Stimulated activated CD8-positive, alpha-beta memory T cell treated with anti-CD3 and anti-CD28 coated beads, Interleukin-15, amount 100 ng/mL, for 1 hour (primary cell): ENCODE measurements around the gene MAB21L4.

Source experiments
- DNase-seq: peaks from one replicate; pipeline ENCODE4 v3.0.0-alpha.2; 2020; ENCODE audit warnings: low read depth

The MAB21L4 gene

DNA sequence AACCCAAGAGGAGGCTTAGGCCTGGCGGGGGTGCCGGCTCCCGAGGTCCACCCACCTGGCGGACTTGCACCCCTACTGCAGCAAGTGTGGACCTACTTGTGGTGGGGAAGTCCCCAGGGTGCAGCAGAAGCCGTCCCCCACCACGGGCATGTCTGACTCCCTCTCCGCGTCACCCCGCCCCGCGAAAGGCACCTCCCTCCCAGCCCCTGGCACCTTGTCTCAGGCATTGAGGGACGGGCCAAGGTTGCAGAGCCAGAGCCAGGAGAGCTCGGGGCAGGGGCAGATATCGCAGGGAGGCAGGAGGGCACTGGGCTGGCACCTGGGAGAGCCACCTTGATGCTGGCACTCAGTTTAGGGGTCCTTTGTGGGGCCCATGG lies 29.2 kb upstream of the MAB21L4 start:
- DNase-seq, result no peak

DNA sequence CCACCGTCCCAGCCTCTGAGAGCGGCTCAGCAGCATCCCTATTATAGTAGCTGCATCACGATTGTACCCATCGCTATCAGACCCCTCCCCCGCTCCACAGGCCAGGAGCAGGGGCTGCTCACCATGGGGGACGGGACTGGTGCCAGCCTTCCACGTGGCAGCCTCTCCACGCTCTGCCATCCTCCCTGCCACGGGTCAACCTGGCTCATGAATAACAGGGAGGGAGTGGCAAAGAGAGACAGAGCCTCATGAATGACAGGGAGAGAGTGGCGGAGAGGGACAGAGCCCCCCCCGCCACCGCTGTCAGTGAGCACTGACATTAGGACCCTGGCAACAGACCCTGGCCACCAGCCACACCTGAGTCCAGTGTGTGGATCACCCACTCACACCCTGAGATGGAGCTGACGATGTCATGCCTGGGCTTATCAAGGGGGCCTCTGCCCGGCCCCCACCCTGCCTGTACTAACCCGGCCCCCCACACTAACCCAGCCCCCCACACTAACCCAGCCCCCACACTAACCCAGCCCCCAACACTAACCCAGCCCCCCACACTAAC lies 27.1 kb upstream of the MAB21L4 start:
- no peak for DNase-seq

DNA sequence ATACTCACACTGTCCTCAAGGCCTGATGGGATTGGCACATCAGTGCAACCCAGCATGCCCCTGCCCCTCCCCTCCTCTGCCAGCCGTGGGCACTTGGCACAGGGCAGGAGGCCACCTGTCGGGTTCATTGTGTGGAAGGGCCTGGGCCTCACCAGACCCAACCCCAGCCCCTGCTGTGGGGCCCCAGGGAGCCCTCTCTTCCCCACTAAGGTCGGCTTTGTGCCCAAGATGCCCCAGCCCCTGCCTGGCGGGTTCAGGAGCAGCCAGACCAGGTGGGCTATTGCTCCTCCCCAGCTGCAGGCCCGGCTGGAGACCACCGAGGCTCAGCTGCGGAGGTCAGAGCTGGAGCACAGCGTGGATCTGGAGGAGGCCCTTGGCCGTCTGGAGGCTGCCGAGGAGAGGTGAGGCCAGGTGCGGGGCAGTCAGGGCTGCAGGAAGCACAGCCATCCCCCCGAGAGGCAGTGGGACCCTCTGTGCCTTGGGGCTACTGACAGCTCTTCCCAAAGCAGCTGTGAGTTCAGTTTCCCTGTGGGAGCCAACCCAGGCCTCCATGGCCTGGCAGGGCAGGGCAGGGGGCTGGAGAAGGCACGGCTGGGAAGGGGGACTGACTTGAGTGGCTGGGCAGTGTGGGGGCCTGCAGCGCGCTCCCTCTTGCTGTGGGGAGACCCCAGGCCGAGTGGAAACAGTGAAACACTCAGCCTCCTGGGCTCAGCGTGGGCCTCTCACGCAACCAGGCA lies 26.5 kb upstream of the MAB21L4 start:
- no peak for DNase-seq

GRCh38 chr2:240921995-240922244 lies 26.0 kb upstream of the MAB21L4 start:
- no peak for DNase-seq

DNA sequence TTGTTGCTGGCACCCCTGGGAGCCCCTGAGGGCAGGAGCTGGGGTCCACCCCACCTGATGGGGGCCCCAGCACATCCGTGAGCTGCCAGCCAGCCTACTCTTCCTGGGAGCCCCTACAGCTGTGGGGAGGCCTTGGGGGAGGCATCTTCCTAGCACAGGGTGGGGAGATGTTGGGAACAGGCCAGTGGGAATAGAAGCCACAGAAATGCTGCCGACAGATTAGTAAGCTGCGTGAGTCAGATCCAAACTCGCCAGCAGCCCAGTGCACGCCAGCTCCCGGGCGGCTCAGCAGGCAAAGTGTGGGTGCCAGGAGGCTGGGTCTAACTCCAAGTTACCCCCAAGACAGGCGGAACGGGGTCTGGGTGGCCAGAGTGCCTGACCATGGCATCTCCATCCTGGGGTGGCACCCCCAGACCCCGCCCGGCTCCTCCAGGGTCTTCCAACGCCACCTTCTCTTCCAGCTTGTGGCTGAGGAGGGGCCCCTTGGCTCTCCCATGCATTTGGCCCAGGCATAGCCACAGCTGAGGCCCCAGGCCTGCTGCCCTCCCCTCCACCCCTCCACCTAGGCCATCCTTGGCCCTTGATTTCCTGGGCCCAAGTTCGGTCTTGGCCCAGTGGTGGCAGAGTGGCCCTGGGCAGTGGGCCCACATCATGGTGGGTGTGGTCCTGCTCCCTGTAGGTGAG lies 25.5 kb upstream of the MAB21L4 start:
- DNase-seq, result no peak

GRCh38 chr2:240920783-240921231 lies 24.9 kb upstream of the MAB21L4 start:
- DNase-seq, result no peak

GRCh38 chr2:240919786-240920782 lies 24.1 kb upstream of the MAB21L4 start:
- no peak for DNase-seq

GRCh38 chr2:240919161-240919781 lies 23.3 kb upstream of the MAB21L4 start:
- no peak for DNase-seq

GRCh38 chr2:240918258-240919091 lies 22.5 kb upstream of the MAB21L4 start:
- no peak for DNase-seq

DNA sequence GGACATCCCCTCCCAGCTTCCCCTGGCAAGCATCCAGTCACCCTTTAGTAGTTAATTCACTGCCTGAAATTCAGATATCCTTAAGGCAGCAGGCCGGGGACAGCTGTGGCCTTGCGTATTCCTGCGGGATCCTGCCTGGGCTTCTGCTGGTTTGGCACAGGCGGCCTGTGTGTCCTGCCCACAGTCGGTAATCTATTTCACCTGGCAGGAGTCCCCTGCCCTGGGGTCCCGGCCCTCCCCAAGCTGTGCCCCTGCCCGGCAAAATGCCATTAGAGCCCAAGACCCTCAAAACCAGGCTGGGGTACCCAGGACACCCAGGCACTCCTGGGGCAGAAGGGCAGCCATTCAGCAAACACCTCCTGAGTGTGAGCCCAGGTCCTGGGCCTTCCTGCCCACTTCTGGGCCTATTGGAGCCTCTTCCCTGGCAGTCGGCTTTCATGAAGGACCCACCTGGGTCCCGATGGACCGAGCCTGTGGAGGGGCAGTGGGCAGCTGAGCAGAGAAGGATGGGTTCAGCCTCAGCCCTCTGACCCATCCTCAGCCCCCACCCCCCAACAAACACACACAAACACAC lies 21.8 kb upstream of the MAB21L4 start:
- no peak for DNase-seq

DNA sequence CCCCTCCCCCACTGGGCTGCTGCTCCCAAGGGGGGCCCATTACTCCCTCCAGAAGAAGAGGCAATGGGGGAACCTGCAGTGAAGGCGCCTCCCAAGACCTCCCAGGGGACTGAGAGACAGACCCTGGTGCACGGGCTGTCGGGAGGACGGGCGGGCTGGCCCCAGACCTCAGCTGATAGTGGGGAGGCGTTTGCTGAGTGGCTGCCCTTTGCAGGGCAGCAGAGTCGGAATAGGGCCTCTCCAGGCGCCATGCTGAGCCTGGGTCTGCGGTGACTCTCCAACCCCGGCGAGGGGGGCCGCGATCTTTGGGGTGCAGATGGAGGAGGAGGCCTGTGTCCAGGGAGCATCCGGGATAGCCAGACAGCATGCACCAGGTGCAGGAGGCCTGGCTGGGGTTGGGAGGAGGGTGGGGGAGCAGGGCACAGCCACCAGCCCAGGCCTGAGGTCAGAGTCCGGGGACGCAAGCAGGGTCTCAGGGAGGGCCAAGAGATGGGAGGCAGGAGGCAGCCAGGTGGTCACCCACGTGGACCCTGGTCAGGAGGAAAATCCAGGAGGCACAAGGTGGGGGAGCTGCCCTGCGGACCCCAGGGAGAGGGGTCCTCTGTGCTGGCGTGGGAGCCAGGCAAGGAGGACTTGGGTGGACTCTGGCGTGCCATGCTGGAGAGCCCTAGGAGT lies 21.2 kb upstream of the MAB21L4 start:
- no peak for DNase-seq

DNA sequence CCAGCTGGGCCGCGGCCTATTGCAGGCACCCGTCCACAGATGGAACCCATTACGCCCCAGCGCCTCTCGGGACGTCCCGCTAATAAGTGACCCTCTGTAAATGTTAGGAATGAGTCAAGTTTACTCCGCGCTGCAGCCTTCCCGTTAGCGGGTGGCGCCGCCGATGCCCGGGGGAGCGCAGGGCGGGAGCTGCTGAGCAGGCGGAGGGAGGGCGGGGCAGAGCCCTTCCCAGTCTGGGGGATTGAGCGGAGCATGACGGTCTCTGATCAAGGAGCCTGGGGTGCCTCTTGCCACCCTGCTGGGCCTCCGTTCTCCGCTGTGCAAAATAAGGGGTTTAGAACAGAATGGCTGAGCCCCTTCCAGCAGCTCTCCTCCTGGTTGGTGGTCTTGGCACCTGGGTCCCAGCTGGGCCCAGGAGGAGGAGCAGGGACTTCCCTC lies 20.6 kb upstream of the MAB21L4 start:
- DNase-seq, result no peak

- DNase-seq, result no peak
These were observed 19.8 kb upstream of the MAB21L4 start for GRCh38 chr2:240915526-240916341.

DNA sequence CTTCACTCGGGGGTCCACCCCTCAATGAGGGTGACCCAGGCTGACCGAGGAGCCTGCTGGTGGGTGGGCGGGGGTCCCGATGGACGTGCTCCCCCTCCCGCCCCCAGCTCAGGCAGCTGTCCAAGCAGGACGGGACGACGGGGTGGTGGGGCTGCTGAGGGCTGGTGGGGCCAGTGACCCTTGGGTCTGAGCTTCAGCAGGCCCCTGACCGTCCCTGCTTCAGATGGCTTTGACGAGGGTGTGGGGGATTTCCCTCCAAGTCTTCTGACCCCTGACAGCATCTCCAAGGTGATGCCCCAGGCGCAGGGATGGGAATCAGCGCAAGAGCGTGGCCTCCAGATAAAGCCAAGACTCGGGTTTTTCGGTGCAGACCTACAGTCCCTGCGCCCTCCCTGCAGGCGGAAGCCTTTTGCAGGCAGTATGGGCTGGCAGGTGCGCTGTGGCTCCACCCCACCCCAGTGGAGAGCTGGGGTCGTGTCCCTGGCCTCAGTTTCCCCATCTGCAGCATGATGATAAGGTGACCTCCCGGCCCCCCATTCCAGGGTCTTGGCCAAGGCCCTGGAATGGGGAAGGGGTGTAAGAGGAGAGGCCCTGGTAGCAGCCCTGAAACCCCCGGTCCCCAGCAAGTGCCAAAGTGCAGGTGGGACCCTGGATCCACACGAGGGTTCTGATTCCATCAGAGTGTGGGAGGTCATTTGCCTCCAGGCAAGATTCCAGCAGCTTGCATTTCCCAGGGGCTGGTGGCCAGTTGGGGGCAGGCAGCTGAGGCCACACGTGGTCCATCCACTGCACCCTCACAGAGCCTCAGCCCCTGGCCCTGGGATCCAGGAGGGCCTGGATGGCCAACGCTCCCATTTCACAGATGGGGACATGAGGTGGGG lies 18.9 kb upstream of the MAB21L4 start:
- no peak for DNase-seq

- peak; percentile 46 for DNase-seq
These were observed 18.1 kb upstream of the MAB21L4 start for GRCh38 chr2:240913810-240914644.

GRCh38 chr2:240912878-240913809 lies 17.2 kb upstream of the MAB21L4 start:
- DNase-seq, result no peak
